Dermis blood vessel endothelial cell (primary cell): ENCODE measurements around the gene KLHL34. TPM values are rescaled to one million over a fixed set of nuclear protein-coding genes. Genes with fewer than 3 reads are reported as not detected.

Experiments
- DNase-seq: peaks from one replicate; pipeline ENCODE4 v3.0.0; 2010
- total RNA-seq: library from RNA; depleted of rRNA; stranded (reverse); fragments of >200 nt; gene quantifications from 2 replicates; pipeline ENCODE4 v1.2.3, GENCODE V29; 2014

The KLHL34 gene, protein sequence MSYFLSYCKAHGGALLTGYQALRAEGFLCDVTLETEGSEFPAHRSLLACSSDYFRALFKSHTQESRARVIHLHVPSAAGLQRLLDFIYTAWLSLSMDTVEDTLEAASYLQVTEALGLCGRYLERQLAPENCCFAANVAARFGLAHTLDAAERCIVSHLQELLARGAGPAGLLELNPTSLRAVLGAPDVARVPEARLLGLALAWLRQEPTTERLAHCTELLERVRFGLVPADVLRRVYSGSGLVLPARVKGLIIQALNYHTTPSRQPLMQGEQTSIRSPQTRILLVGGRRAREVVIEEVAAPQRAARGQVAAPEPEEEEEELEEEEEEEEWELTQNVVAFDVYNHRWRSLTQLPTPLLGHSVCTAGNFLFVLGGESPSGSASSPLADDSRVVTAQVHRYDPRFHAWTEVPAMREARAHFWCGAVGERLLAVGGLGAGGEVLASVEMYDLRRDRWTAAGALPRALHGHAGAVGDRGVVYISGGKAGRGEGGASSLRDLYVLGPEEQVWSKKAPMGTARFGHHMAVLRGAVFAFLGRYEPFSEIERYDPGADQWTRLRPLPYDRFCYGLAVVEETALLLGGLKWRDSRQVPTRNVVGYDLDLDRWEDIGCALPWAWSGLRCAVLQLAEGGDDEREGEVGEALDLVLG
- total RNA-seq = not detected in 2 replicates

DNA sequence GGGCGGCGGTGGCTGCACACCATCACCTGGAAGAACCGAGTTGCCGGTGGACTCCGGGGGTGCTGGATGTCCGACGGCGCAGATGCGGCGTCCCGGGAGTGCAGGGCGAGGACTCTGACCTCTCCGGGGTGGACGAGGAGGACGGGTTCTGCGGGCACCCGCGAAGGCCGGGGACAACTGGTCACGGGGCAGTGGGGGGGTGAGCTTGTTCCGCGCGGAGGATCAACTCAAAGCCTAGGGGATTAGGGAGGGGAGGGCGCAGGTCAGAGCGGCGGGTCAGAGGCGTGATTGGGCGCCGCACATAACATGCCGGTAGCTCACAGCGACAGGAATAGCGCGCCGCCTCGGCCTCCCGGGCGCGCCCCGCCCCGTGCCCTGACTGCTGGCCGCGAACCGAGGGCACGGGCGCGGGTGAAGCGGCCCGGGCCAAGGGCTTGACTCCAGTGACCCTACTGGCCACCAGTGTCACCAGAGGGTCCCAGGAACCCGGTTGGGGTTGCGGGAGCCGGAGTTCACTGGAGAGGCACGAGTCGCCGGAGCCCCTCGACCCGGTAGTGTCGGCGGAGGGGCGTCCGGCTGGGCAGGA is at the start of gene KLHL34:
Gene KLHL34 (minus strand): TSS at position 179 of the 586 bp plus-strand sequence. CDS start 542 bp downstream, outside the sequence.
- no peak for DNase-seq

DNA sequence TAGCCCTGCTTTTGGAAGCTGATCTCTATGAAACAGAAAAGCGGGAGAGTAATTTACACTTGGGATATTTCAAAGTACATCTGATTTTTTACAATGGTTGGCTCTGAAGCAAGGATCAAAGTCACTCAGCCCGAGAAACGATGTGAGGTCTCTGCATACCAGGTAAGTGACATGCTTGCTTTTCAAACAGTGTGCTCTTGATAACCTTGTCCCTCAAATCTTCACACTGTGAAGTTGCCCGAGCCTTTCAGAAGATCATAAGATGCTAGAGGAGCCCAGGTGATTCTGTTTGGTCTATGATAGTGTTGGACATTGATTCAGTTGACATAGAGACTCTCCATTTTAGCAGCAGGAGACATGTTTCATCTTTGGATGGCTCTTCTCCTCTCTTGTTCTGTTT is 47.1 kb upstream of the KLHL34 start:
- DNase-seq = no peak

DNA sequence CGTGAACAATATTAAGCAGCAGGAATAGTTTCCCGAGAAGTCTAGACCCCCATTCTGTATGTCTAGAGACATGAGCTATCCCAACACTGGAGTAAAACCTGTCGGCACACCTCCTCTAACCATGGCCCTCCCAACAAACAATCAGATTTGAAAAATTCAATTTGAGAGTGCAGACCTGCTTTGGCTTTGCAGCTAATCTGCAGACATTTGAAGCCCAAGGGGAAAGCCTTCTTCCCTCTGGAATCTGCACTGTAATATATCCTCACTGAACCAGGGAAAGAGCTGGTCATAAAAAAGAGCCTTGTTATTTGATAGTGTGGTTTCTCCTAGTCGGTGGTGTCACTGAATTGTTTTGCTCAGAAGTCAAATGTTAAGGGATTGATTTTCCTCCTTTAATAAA is 44.6 kb upstream of the KLHL34 start:
- no peak for DNase-seq

DNA sequence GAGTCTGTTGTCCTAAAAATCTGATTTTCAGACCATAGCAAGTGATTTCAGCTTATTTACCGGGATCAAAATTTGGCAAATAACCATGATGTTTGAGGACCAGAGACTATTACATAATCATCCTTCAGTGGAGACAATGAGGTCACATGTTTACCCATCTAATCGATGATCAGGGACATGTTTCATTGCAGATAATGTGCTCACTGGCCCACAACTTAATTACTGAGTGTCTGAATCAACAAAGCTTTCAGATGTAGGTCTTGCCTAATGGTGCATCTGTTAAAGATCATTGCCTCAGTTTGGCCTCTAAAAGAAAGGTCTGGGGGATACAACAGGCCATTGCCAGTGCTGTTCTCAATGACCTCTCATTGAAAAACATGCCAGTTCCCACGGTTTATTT is 42.8 kb upstream of the KLHL34 start:
- DNase-seq = no peak

DNA sequence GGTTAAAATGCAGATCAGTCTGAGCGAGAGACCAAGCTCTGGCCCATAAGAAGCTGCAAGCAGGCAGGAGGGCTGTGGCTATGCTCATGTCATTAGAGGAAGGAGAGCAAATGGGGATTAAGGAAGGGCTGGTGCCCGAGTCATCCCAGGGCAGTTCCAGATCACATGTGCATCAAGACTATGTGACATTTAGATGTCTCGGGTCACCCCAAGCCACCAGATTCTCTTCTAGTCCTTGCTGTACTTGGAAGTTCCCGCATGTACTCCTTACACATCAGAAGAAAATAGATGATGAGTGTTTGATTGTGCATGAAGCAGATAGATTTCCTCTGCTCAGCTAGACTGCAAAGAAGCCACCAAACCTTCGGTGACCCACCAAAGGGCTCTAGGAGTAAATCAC is 42.1 kb upstream of the KLHL34 start:
- no peak for DNase-seq

DNA sequence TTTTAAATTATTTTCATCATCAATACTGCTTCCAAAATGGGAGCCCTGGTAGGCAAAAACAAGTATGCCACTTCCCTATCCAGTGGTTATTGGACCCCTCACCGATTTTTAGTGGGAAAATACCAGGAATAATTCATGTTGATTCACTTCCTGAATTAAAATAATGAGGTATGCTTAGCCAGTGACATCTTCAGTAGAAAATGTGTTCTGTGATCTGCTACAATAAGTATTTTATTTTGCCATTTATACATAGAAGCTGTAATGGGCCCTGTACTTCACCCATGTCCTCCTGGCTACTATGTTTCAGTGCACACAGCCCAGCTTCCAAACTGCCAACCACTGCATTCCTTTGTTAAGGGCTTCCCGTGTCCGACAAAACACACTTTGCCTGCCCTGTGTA is 41.0 kb upstream of the KLHL34 start:
- no peak for DNase-seq

DNA sequence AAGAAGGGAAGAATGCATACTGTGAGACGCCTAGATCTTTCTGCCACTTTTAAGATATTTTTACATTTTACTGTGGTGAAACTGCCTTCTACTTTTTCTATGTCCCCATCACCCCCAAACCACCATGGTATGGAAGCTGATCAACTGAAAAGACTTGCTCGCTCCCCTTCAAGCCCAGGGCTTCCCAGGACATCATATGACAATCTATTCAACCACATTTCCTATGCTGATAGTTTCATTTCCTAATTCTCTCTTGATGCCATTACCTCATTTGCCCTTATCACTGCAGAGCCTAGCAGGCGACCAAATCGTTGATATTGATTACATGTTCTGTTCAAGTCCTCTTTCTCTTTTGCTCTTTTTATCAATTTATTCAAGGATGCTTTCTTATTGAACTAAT is 40.1 kb upstream of the KLHL34 start:
- no peak for DNase-seq

DNA sequence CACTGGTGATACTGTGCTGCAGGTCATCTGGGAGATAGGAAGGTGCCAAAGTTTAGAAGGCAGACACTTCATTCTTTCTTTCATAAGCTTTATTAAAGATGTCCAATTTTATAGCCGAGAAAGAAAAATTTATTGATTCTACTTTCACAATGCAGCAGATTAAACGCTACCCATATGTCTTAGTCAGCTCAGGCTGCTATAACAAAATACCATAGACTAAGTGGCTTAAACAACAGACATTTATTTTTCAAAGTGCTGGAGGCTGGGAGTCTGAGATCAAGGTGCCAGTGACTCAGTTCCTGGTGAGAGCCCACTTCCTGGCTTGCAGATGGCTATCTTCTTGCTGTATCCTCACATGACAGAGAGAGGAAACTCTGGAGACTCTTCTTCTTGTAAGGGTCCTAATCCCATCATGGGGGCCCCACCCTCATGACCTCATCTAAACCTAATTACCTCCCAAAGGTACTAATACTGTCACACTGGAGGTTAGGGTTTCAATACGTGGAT is 33.4 kb upstream of the KLHL34 start:
- no peak for DNase-seq

DNA sequence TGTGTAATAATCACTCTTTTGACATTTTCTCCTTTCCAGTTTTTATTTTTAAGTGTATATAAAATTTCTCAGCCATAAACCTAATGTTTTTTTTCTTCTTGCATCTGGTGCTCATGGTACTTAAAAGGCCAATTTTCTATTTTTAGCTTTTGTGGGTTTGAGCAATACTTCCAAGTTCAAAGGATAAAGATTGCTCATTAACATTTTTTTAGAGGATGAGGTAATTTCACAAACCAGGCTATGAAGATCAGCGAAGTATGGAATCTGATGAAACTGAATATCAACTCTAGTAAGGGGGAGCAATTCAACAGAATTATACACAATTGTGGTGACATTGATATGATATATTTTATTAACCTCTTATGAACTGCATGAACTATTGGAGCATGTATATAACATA is 25.8 kb upstream of the KLHL34 start:
- no peak for DNase-seq

DNA sequence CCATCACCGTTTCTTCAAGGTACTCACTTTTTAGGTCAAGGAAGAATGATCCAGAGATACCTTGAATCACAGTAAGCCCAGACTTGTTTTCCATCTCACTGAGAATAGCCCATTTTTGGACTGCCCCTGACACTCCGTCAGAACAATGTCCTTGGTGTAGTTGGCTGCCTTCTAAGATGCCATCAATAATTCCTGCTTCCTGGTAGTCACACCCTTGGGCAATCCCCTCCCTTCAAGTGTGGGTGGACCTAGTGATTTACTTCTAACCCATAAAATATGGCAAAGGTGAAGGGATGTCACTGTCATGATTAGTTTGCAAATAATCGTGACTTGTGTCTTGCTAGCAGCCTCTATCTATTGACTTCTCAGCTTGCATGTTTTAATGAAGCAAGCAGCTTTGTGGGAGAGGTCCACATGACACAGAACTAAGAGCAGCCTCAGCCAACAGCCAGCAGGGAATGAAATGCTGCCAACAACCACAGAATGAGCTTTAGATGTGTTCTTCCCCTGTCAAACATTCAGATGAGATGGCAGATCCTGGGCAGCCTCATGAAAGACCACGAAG is 20.0 kb upstream of the KLHL34 start:
- no peak for DNase-seq

DNA sequence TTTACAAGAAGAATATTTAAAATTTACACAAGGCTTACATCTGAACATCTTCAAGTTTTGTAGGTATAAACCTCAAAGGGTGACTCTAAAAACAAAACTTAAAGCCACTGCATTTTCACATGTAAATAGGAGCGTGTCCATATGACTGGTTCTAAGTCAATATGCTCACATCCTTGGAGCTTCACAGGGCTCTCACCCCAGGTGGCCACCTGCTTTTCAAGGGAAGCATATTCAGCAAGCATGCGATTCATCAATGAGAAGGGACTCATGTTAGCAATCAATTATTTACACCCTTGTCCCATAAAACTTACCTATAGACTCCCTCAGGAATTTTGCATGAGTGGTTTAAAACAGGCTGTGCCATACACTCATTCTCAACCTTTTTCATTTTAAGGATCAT is 17.8 kb upstream of the KLHL34 start:
- DNase-seq = no peak

DNA sequence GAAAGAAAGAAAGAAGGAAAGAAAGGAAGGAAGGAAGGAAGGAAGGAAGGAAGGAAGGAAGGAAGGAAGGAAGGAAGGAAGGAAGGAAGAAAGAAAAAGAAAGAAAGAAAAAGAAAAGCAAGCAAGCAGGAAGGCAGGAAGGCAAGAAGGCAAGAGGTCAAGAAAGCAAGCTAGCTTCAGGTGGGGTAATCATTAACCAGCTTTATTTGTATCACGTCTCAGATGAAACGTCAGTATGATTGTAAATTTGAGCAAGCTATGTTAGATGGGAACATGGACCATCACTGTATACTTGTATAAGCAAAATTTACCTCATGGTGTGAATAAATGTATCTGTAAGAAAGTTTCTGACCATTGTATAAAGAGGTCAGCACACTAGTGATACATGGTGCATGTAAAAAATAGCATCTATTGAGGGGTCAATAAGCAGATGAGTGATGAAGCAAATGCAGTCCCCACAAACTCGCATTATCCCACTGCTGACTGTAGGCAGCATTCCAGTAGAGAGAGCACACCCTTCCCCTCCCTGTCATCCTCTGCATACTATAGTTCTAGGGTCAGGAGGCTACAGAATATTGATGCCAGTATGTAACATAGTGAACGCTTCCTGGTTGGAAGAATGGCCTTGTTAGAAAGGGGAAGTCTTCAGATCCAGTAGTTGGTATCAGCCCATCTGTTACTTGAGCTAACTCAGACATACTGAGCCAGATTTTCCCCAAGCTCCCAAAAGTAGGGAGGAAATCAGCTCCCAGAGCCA is 16.5 kb upstream of the KLHL34 start:
- no peak for DNase-seq

DNA sequence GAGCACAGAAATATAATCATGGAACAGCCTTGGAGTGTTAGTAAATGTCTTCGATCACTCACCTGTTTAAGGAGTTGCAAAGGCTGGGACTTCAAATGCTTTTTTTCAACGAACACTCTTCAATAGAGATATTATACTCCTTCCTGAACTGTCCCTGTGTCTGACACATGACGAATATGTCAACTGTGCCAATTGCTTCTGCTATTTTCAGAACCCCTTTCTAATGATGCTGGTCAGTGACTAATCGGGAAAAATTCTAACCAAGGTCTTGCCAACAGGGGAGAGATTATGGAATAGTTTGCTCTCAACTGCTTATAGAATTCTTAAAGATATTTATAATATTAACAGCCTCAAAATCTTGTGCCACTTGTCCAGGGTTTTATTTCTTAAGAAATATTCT is 8.5 kb upstream of the KLHL34 start:
- no peak for DNase-seq

DNA sequence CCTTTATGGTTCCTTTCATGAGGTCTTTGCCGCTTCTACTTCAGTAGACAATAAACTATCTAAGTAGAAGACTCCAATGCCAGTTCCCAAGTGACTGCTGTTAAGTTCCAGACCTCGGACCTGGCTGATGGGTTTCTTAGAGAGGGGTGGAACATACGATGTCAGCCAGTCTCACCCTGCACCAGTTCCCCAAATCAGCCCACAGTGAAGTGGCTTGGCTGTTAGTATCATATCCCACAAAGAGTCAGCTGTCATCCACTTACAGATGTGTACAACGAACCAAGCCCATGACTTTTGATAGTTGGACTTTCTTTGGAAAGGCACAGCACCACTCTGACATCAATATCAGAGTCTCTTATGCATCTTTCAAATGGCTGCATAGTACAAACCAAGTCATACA is 8.1 kb upstream of the KLHL34 start:
- DNase-seq = no peak

DNA sequence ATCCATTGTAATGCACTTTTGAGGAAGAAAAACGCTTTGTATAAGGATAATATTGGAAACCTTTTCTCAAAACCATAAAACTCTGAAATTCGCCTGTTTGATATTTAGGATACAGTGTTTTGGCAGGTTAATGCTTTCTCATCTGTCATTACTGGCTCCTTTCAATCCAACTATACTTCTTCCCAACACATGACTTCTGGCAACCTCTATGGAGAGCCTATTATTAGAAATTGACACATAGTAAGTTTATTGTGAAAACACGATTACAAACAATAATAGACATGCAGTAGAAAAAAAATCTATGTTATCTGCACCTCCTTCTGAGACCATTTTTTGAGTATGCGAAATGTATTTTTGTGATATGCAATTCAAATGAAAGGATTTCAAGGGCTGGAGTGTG is 4.6 kb upstream of the KLHL34 start:
- no peak for DNase-seq

DNA sequence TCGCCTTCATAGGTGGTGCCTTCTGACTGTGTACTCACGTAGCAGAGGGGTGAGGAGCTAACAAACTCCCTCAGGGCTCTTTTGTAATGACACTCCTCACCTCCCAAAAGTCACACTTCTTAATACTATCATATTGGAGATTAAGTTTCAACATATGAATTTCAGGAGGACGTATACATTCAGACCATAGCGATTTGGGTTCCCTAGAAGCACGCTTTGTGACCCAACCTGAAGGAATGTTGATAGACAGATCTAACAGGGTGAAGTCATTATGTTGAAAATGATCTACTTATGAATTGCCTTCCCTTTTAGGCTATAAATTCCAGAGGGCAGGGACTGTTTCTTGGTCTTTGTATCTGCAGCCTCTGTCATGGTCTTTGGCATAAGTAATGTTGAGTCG is 3.2 kb upstream of the KLHL34 start:
- no peak for DNase-seq

DNA sequence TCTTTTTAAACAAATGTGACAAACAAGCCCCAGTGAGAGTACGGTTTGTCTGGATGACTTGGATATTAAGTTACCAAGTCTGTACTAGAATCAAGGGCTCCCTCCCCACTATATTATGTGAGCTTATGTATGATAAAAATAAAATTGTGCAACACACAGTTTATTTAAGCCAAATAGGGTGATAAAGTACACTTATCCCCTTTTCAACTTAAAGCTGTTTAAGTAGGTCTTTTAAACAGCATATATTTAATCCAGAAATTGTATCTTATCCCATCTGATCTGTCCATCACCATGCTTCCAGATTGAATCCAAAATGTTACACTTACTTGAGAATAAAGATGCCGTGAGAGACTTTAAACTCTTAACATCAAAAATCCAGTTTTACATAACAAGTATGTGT is 2.0 kb upstream of the KLHL34 start:
- no peak for DNase-seq

DNA sequence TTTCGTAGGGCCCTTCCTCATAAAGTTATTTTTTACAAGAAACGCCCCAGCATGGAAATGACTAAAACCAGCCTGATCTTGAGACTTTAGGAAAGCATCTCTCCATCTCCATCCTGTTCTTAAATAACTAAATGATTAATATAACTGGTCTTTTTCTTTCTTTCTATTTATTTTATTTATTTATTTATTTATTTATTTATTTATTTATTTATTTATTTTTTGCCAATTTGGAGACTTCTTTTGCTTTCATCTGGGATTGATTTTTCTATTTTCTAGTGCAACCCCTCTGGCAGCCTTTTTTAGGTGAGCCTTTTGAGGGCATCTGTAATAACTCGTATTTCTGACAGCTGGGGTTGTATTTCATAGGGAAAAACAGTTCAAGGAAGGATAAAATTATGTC is 1.2 kb upstream of the KLHL34 start:
- DNase-seq = no peak

DNA sequence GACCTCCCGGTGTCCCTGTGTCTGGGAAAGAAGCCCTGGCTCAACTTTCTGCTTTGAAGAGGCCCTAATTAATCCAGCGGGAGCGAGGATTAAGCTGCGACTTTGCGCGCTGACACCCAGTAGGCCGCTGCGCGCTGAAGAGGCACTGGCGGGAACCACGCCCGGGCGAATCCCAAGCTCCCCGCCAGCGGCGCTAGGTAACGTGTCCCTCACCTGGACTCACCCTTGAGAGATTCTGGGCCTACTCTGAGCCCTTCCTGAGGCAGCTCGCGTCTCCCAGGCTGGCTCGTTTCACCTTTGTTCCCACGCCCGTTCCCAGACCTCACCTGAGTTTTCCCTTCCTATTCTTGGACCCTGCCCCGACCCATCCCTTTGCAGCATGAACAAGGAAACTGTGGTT is 616 bp upstream of the KLHL34 start:
- DNase-seq = no peak

DNA sequence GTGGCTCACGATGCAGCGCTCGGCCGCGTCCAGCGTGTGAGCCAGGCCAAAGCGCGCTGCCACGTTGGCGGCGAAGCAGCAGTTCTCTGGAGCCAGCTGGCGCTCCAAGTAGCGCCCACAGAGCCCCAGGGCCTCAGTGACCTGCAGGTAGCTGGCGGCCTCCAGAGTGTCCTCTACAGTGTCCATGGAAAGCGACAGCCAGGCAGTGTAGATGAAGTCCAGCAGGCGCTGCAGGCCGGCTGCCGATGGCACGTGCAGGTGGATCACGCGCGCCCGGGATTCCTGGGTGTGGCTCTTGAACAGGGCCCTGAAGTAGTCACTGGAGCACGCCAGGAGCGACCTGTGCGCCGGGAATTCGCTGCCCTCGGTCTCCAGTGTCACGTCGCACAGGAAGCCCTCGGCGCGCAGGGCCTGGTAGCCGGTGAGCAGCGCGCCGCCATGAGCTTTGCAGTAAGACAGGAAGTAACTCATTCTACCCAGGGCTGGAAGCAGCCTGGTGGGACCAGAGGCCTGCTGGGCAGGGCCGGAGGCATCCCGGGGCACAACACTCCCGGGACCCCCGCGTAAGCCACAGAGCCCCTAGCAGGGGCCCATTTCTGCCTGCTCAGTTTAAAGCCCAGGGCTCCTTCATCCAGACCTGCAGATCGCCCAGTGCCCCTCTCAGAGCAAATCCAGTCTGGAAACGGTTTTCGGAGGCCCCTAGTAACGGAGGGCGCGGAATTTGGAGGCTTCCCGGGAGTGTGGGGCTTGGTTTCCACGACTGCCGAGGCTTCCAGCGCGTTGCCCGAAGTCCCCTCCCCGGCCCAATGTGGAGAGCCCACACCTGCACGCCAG is 595 bp downstream of the KLHL34 start:
- no peak for DNase-seq

DNA sequence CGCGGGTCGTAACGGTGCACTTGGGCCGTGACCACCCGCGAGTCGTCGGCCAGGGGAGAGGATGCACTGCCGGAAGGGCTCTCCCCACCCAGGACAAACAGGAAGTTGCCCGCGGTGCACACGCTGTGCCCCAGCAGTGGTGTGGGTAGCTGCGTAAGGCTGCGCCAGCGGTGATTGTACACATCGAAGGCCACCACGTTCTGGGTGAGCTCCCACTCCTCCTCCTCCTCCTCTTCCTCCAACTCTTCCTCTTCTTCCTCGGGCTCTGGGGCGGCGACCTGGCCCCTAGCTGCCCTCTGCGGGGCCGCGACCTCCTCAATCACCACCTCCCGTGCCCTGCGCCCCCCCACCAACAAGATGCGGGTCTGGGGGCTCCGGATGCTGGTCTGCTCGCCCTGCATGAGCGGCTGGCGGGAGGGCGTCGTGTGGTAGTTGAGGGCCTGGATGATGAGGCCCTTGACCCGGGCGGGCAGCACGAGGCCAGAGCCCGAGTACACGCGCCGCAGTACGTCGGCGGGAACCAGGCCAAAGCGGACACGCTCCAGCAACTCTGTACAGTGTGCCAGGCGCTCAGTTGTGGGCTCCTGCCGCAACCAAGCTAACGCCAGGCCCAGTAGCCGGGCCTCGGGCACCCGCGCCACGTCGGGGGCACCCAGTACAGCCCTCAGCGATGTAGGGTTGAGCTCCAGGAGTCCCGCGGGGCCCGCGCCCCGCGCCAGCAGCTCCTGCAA is 1.4 kb downstream of the KLHL34 start:
- no peak for DNase-seq
